Mononuclear cell (primary cell): ENCODE data around the gene MMS19. TPM values are rescaled to one million over a fixed set of nuclear protein-coding genes. Genes with fewer than 3 reads are reported as not detected.
"Not testable (repeated sequence)": the region's sequence is repeated elsewhere in the genome, so short reads cannot be mapped to it uniquely, and the experiment has no call there.

ENCODE experiments used
- H3K27me3 ChIP-seq: 2 replicates; pipeline ENCODE4 v1.6.0; 2011; ENCODE audit warnings: low read length, control low read depth; ENCODE audit not compliant: insufficient read depth
- H3K4me1 ChIP-seq: 2 replicates; pipeline ENCODE4 v1.5.1; 2011; ENCODE audit warnings: mild to moderate bottlenecking, low read length, control low read depth; ENCODE audit not compliant: insufficient read depth
- H3K4me3 ChIP-seq: 2 replicates; pipeline ENCODE4 v1.5.1; 2011; ENCODE audit warnings: mild to moderate bottlenecking, low read length, moderate library complexity
- H3K9me3 ChIP-seq: 2 replicates; pipeline ENCODE4 v1.5.1; 2011; ENCODE audit warnings: low read depth, mild to moderate bottlenecking, control low read depth, low read length
- total RNA-seq: library from RNA; depleted of rRNA; stranded (reverse); fragments of >200 nt; gene quantifications from one replicate; pipeline ENCODE4 v1.2.3, GENCODE V29; 2012

MMS19 gene
- total RNA-seq, 1 donor, result 30.2 TPM

GRCh38 chr10:97450828-97451227, 47.4 kb downstream of the MMS19 start:
- peaks cover 11% of the 10 kb centered on the region for H3K4me1 ChIP-seq
- H3K9me3 ChIP-seq, result no peaks in the 10 kb centered on the region
- no peak overlapping the region for H3K4me3 ChIP-seq
- no peaks in the 10 kb centered on the region for H3K27me3 ChIP-seq

- Histone ChIP-seq H3K27me3 (no peaks in the 10 kb centered on the region), H3K4me1 (peaks cover 22% of the 10 kb centered on the region), H3K9me3 (no peaks in the 10 kb centered on the region), H3K4me3 (peak within 1 kb of the TSS; percentile 65)
These were observed 52.2 kb downstream of the MMS19 start, which contains the start of the genes EXOSC1 and ZDHHC16 for GRCh38 chr10:97445722-97446639. Gene EXOSC1, minus strand, starts transcription at chr10:97446006. Its CDS starts 21 bp downstream, at chr10:97445985. Gene ZDHHC16, plus strand, starts transcription at chr10:97446175. Its CDS starts 5,501 bp downstream, at chr10:97451676.

GRCh38 chr10:97445357-97445721, 52.9 kb downstream of the MMS19 start:
- peaks cover 22% of the 10 kb centered on the region for H3K4me1 ChIP-seq
- peak overlapping the region; percentile 65 for H3K4me3 ChIP-seq
- H3K27me3 ChIP-seq, result no peaks in the 10 kb centered on the region
- no peaks in the 10 kb centered on the region for H3K9me3 ChIP-seq

- Histone ChIP-seq H3K4me1 (peaks cover 22% of the 10 kb centered on the region), H3K27me3 (no peaks in the 10 kb centered on the region), H3K9me3 (no peaks in the 10 kb centered on the region), H3K4me3 (no peak overlapping the region)
These were observed 54.0 kb downstream of the MMS19 start for GRCh38 chr10:97444212-97444611.

- H3K27me3 ChIP-seq, result no peaks in the 10 kb centered on the region
- no peak overlapping the region for H3K4me3 ChIP-seq
- H3K4me1 ChIP-seq, result peaks cover 22% of the 10 kb centered on the region
- no peaks in the 10 kb centered on the region for H3K9me3 ChIP-seq
These were observed 55.9 kb downstream of the MMS19 start for GRCh38 chr10:97442277-97442676.

- no peaks in the 10 kb centered on the region for H3K27me3 ChIP-seq
- H3K4me3 ChIP-seq, result no peak overlapping the region
- H3K4me1 ChIP-seq, result no peaks in the 10 kb centered on the region
- H3K9me3 ChIP-seq, result no peaks in the 10 kb centered on the region
These were observed 63.0 kb downstream of the MMS19 start for GRCh38 chr10:97435211-97435610.

GRCh38 chr10:97434557-97434956, 63.7 kb downstream of the MMS19 start:
- Histone ChIP-seq H3K4me1 (no peaks in the 10 kb centered on the region), H3K4me3 (no peak overlapping the region)

GRCh38 chr10:97434055-97434454, 64.2 kb downstream of the MMS19 start:
- Histone ChIP-seq H3K4me3 (no peak overlapping the region), H3K4me1 (peaks cover 5% of the 10 kb centered on the region), H3K9me3 (no peaks in the 10 kb centered on the region), H3K27me3 (no peaks in the 10 kb centered on the region)

More at GRCh38 chr10:97434557-97434956, 63.7 kb downstream of the MMS19 start:
- Histone ChIP-seq H3K27me3 (no peaks in the 10 kb centered on the region), H3K9me3 (no peaks in the 10 kb centered on the region)

GRCh38 chr10:97428572-97428981, 69.6 kb downstream of the MMS19 start:
- no peaks in the 10 kb centered on the region for H3K27me3 ChIP-seq
- H3K9me3 ChIP-seq, result no peaks in the 10 kb centered on the region
- H3K4me1 ChIP-seq, result peaks cover 51% of the 10 kb centered on the region
- peak overlapping the region; percentile 93 for H3K4me3 ChIP-seq

- Histone ChIP-seq H3K27me3 (no peaks in the 10 kb centered on the region), H3K4me1 (peaks cover 60% of the 10 kb centered on the region), H3K9me3 (no peaks in the 10 kb centered on the region), H3K4me3 (peak overlapping the region; percentile 93)
These were observed 70.5 kb downstream of the MMS19 start for GRCh38 chr10:97427571-97428179.

GRCh38 chr10:97426776-97427570, 71.2 kb downstream of the MMS19 start:
- Histone ChIP-seq H3K27me3 (no peaks in the 10 kb centered on the region), H3K4me3 (peak overlapping the region; percentile 93), H3K4me1 (peaks cover 66% of the 10 kb centered on the region), H3K9me3 (no peaks in the 10 kb centered on the region)

- no peaks in the 10 kb centered on the region for H3K27me3 ChIP-seq
These were observed 72.1 kb downstream of the MMS19 start, which contains the start of gene PGAM1 for GRCh38 chr10:97425964-97426775. Gene PGAM1, plus strand, starts transcription at chr10:97426191. Its CDS starts 117 bp downstream, at chr10:97426308.

GRCh38 chr10:97423757-97424098, 74.5 kb downstream of the MMS19 start:
- not testable (repeated sequence) for H3K4me3 ChIP-seq, H3K27me3 ChIP-seq, H3K9me3 ChIP-seq
- peaks cover 89% of the 10 kb centered on the region for H3K4me1 ChIP-seq

More at GRCh38 chr10:97425964-97426775, 72.1 kb downstream of the MMS19 start, which contains the start of gene PGAM1:
- Histone ChIP-seq H3K4me1 (peaks cover 74% of the 10 kb centered on the region), H3K9me3 (no peaks in the 10 kb centered on the region), H3K4me3 (peak within 1 kb of the TSS; percentile 93)

- peaks cover 73% of the 10 kb centered on the region for H3K4me1 ChIP-seq
- no peaks in the 10 kb centered on the region for H3K9me3 ChIP-seq
- H3K27me3 ChIP-seq, result no peaks in the 10 kb centered on the region
- no peak overlapping the region for H3K4me3 ChIP-seq
These were observed 81.7 kb downstream of the MMS19 start for GRCh38 chr10:97416565-97416964.
